ENCODE measurements around the gene CD248. TPM values are rescaled to one million over a fixed set of nuclear protein-coding genes. Genes with fewer than 3 reads are reported as not detected.

CD248 gene
- total RNA-seq, 6 experiments from 2014 or later: 437 to 739 (median 687) TPM

DNA sequence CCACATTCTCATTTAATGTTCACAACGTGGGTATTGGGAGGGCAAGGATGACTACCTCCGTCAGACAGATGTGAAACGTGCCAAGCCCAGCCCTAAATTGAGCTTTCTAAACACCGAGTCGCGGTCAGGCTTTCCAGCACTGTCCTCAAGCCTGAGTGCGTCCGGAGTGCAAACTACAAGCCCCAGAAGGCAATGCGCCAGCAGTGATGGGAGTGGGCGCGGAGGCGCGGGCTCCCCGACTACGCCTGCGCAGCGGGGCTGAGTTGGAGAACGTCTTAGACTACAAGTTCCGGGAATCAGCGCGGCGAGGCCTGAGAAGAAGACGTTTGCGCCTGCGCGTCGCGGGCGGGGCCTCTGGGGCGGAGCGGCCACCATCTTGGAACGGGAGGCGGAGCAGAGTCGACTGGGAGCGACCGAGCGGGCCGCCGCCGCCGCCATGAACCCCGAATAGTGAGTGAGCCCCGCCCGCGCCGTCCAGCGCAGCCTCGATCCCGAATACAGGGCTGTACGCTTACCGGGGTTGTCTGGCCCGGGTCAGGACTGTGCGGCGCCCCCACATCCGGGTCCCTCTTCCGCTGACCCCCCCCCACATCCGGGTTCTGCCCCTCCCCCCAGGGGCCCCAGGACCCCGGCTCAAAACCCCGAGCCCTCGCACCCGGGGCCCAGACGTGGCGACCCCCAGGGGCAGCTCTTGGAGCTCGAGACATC lies 48.4 kb downstream of the CD248 start, which contains the start of gene RAB1B:
Gene RAB1B, plus strand, starts transcription at position 396 of the 708 bp plus-strand sequence. Its CDS starts 41 bp downstream, at position 437.
- Mint-ChIP-seq H3K27me3 (ENCODE audit: insufficient read depth) (no peaks in the 10 kb centered on the region; the same call in none of the 2 replicates), H3K4me1 (ENCODE audit: low read depth) (peaks cover 25% of the 10 kb centered on the region), H3K9me3 (no peaks in the 10 kb centered on the region), H3K27ac (peak within 1 kb of the TSS; percentile 95), H3K36me3 (ENCODE audit: low read depth) (peaks cover 25% of the 10 kb centered on the region), H3K4me3 (peak within 1 kb of the TSS; percentile 96)
- TF ChIP-seq, protein P1, sequence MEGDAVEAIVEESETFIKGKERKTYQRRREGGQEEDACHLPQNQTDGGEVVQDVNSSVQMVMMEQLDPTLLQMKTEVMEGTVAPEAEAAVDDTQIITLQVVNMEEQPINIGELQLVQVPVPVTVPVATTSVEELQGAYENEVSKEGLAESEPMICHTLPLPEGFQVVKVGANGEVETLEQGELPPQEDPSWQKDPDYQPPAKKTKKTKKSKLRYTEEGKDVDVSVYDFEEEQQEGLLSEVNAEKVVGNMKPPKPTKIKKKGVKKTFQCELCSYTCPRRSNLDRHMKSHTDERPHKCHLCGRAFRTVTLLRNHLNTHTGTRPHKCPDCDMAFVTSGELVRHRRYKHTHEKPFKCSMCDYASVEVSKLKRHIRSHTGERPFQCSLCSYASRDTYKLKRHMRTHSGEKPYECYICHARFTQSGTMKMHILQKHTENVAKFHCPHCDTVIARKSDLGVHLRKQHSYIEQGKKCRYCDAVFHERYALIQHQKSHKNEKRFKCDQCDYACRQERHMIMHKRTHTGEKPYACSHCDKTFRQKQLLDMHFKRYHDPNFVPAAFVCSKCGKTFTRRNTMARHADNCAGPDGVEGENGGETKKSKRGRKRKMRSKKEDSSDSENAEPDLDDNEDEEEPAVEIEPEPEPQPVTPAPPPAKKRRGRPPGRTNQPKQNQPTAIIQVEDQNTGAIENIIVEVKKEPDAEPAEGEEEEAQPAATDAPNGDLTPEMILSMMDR (IDR thresholded peaks at IDR 0.05): no peak
- peak; percentile 99 for DNase-seq

DNA sequence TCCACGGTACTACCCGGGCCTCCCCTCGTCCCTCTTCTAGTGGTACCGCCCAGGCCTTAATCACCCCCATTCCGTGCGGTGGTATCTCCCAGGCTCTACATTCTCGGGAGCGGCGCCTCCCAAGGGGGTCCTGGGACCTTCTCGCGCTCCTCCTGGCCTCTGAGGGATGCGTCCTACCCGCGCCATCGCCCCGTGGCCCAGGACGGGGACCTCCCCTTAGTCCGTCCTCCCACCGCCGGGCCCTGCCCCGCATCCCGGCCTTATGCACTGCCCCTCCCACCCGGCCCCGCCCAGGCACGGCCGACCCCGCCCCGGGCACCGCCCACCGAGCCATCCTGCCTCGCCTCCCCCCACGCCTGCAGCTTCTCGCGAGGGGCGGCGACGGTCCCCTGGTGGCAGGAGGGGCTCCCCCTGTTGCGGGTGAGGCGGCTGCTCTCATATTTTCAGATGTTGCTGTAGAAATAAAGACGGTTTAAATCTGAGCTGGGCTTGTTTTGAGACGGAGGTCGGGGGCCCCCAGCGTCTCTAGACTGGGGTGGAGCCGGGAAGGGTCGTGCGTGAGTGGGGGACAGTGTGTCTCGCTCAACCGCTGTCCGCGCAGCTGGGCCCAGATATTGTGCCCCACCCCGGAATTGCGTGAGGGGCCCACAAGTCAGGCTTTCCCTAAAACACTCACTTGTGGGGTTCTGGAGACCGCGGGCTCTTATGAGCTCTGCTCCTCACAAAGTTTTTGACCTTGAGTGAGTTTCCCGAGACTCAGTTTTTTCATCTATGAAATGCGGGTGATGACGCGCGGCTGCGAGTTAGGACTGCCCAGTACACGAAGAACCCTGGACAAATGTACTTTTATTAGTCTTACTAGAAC lies 49.2 kb downstream of the CD248 start:
- Mint-ChIP-seq H3K27ac (peak overlapping the region; percentile 95), H3K27me3 (ENCODE audit: insufficient read depth) (peaks cover 2% of the 10 kb centered on the region), H3K9me3 (no peaks in the 10 kb centered on the region), H3K4me3 (peak overlapping the region; percentile 96), H3K36me3 (ENCODE audit: low read depth) (peaks cover 20% of the 10 kb centered on the region), H3K4me1 (ENCODE audit: low read depth) (peaks cover 25% of the 10 kb centered on the region)
- TF ChIP-seq, protein P1 (IDR thresholded peaks at IDR 0.05): peak; percentile 60
- DNase-seq: peak; percentile 75

DNA sequence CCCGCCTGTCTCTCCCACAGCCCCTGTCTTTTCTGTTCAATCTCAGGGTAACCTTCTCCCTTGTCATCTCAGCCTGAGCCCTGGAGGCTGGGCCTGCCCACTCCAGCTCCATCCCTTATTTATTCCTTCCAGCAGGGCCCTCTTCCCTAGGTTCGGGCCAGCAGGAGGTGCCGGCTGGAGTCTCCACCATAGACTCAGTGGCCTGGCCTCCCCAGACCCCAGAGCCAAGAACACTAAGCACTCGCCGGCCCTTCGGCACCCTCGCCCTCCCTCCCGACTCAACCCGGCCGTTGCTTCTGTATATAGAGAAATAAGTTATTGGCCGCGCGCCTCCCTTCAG lies 49.8 kb downstream of the CD248 start:
- Mint-ChIP-seq H3K27me3 (ENCODE audit: insufficient read depth) (peaks cover 2% of the 10 kb centered on the region), H3K27ac (peak overlapping the region; percentile 76), H3K9me3 (no peaks in the 10 kb centered on the region), H3K36me3 (ENCODE audit: low read depth) (peaks cover 15% of the 10 kb centered on the region), H3K4me1 (ENCODE audit: low read depth) (peaks cover 25% of the 10 kb centered on the region), H3K4me3 (peak overlapping the region; percentile 96)
- DNase-seq: no peak
- TF ChIP-seq, protein P1 (IDR thresholded peaks at IDR 0.05): no peak

DNA sequence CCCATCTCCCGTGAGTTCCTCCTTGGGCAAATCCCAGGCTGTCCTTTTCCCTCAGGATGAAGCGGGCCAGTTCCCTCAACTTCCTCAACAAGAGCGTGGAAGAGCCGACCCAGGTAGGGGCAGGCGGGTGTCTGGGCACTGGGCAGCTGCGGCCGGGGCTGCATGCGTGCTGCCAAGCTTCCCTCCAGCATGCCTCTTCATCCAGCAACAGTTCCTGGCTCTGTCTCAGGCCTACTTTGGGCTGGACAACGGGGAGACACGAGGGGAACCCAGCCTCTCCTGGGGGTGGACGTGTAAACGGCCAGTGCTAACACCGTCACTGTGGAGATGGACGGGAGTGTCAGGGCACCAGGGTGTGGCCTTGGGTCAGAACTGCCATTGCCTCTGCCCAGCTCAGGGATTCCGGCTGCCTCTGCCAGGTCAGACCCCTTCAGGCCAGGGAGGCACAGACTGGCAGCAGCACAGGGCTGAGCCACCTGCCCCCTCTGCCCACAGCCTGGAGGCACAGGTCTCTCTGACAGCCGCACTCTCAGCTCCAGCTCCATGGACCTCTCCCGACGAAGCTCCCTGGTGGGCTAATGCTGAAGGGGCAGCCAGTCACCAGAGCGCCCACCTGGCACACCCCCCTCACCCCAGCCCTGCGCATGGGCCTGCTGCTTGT lies 50.3 kb downstream of the CD248 start:
- no peak for DNase-seq
- Mint-ChIP-seq H3K27me3 (ENCODE audit: insufficient read depth) (peaks cover 2% of the 10 kb centered on the region), H3K36me3 (ENCODE audit: low read depth) (peaks cover 11% of the 10 kb centered on the region), H3K4me1 (ENCODE audit: low read depth) (peaks cover 25% of the 10 kb centered on the region), H3K27ac (peak overlapping the region; percentile 76), H3K4me3 (peak overlapping the region; percentile 96; the same call in 1 of the 2 replicates), H3K9me3 (no peaks in the 10 kb centered on the region)
- TF ChIP-seq, protein P1 (IDR thresholded peaks at IDR 0.05): no peak

DNA sequence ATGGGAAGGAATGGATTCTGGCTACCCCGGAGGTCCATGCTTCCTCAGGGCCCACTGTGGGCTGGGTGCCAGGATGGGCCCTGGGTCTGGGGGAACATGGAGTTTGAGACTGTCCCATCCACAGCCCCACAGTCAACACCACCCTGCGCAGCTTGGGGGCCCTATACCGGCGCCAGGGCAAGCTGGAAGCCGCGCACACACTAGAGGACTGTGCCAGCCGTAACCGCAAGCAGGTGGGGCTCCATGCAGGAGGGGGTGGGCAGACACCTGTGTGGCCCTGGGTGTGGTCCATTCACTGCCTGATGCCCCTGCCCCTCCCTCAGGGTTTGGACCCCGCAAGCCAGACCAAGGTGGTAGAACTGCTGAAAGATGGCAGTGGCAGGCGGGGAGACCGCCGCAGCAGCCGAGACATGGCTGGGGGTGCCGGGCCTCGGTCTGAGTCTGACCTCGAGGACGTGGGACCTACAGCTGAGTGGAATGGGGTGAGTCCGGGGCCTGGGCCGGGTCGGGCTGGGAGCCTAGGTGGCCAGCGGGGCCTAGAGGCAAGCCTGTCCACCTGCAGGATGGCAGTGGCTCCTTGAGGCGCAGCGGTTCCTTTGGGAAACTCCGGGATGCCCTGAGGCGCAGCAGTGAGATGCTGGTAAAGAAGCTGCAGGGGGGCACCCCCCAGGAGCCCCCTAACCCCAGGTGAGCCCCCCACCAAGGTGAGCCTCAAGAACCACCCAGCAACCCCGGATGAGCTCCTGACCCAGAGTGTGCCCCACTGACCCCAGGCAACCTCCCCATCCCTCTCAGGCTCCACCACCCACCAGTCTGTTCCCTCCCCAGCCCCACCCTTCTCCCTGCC lies 51.1 kb downstream of the CD248 start:
- peaks cover 25% of the 10 kb centered on the region for H3K4me1 Mint-ChIP-seq (ENCODE audit: low read depth)
- no peaks in the 10 kb centered on the region for H3K9me3 Mint-ChIP-seq
- peaks cover 2% of the 10 kb centered on the region for H3K27me3 Mint-ChIP-seq (ENCODE audit: insufficient read depth)
- H3K4me3 Mint-ChIP-seq: no peak overlapping the region
- DNase-seq: no peak
- H3K27ac Mint-ChIP-seq: no peak overlapping the region
- TF ChIP-seq, protein P1 (IDR thresholded peaks at IDR 0.05): no peak
- H3K36me3 Mint-ChIP-seq (ENCODE audit: low read depth): peaks cover 9% of the 10 kb centered on the region

Data from HFFc6 (cell line).